ENCODE results near the gene CFAP97D2. TPM values are rescaled to one million over a fixed set of nuclear protein-coding genes. Genes with fewer than 3 reads are reported as not detected.

The CFAP97D2 gene
- total RNA-seq, 1 donor from 2014 or later: not detected

- intact Hi-C loops (cut with DNase I): no loop called here
- TF ChIP-seq POLR2A (IDR thresholded peaks at IDR 0.05) (peak in 1 of 2 donors; percentile 32), POLR2AphosphoS5 (IDR thresholded peaks at IDR 0.05; ENCODE audit: insufficient read depth in 1 of 2, low read depth in 1 of 2) (peak in 1 of 2 donors; percentile 63)
- TF ChIP-seq, protein P1, sequence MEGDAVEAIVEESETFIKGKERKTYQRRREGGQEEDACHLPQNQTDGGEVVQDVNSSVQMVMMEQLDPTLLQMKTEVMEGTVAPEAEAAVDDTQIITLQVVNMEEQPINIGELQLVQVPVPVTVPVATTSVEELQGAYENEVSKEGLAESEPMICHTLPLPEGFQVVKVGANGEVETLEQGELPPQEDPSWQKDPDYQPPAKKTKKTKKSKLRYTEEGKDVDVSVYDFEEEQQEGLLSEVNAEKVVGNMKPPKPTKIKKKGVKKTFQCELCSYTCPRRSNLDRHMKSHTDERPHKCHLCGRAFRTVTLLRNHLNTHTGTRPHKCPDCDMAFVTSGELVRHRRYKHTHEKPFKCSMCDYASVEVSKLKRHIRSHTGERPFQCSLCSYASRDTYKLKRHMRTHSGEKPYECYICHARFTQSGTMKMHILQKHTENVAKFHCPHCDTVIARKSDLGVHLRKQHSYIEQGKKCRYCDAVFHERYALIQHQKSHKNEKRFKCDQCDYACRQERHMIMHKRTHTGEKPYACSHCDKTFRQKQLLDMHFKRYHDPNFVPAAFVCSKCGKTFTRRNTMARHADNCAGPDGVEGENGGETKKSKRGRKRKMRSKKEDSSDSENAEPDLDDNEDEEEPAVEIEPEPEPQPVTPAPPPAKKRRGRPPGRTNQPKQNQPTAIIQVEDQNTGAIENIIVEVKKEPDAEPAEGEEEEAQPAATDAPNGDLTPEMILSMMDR (IDR thresholded peaks at IDR 0.05): no peak
- H3K27me3 ChIP-seq: no peaks in the 10 kb centered on the region
- H3K9me3 ChIP-seq: no peaks in the 10 kb centered on the region
- peak within 1 kb of the TSS; percentile 70 to 89 for H3K4me3 ChIP-seq
- DNase-seq (ENCODE audit: extremely low spot score in 2 of 2): peak in 1 of 2 donors; percentile 93
- peak within 1 kb of the TSS; percentile 81 for H3K27ac ChIP-seq
- H3K4me1 ChIP-seq: peaks cover 16% of the 10 kb centered on the region
- H3K36me3 ChIP-seq: peaks cover 0 to 28% of the 10 kb centered on the region in 2 donors
These were observed 55.8 kb downstream of the CFAP97D2 start, which contains the start of gene CDC16 for GRCh38 chr13:114234645-114235421. TSS of gene CDC16 (plus strand) at chr13:114234897. CDS start at chr13:114235085, 188 bp downstream.

- Histone ChIP-seq H3K27me3 (no peaks in the 10 kb centered on the region), H3K4me1 (peaks cover 16% of the 10 kb centered on the region), H3K9me3 (no peaks in the 10 kb centered on the region), H3K27ac (peak overlapping the region; percentile 81), H3K4me3 (peak overlapping the region; percentile 70 to 89), H3K36me3 (peaks cover 0 to 37% of the 10 kb centered on the region in 2 donors)
- TF ChIP-seq POLR2AphosphoS5 (IDR thresholded peaks at IDR 0.05; ENCODE audit: insufficient read depth in 1 of 2, low read depth in 1 of 2): no peak
- TF ChIP-seq, protein P1 (IDR thresholded peaks at IDR 0.05): no peak
- TF ChIP-seq POLR2A (IDR thresholded peaks at IDR 0.05): no peak
- DNase-seq (ENCODE audit: extremely low spot score in 2 of 2): no peak
- intact Hi-C loops (cut with DNase I): no loop called here
These were observed 56.6 kb downstream of the CFAP97D2 start for GRCh38 chr13:114235697-114236096.

DNA sequence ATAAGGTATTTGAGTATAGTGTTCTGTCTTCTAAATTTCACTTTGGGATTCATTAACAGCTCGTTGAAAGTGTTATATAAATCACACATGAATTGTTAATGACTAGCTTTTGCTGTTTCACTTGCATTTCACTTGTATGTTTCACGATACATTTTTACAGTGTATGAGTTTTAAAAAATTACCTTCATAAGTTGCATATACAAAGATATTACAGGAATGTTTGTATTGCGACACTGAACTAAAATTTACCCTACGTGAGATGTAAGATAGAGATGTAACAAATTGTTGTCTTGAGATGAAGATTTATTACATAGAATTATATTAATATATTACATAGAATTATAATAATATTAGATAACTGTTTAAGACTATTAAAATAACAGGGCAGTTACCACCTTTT, 57.2 kb downstream of the CFAP97D2 start:
- TF ChIP-seq POLR2A (IDR thresholded peaks at IDR 0.05): no peak
- TF ChIP-seq POLR2AphosphoS5 (IDR thresholded peaks at IDR 0.05; ENCODE audit: insufficient read depth in 1 of 2, low read depth in 1 of 2): no peak
- TF ChIP-seq, protein P1 (IDR thresholded peaks at IDR 0.05): no peak
- peaks cover 0 to 42% of the 10 kb centered on the region in 2 donors for H3K36me3 ChIP-seq
- H3K27ac ChIP-seq: peak overlapping the region; percentile 81
- no peak for DNase-seq (ENCODE audit: extremely low spot score in 2 of 2)
- H3K9me3 ChIP-seq: no peaks in the 10 kb centered on the region
- no peaks in the 10 kb centered on the region for H3K27me3 ChIP-seq
- intact Hi-C loops (cut with DNase I): no loop called here
- peaks cover 16% of the 10 kb centered on the region for H3K4me1 ChIP-seq
- H3K4me3 ChIP-seq: peak overlapping the region; percentile 70 to 89

DNA sequence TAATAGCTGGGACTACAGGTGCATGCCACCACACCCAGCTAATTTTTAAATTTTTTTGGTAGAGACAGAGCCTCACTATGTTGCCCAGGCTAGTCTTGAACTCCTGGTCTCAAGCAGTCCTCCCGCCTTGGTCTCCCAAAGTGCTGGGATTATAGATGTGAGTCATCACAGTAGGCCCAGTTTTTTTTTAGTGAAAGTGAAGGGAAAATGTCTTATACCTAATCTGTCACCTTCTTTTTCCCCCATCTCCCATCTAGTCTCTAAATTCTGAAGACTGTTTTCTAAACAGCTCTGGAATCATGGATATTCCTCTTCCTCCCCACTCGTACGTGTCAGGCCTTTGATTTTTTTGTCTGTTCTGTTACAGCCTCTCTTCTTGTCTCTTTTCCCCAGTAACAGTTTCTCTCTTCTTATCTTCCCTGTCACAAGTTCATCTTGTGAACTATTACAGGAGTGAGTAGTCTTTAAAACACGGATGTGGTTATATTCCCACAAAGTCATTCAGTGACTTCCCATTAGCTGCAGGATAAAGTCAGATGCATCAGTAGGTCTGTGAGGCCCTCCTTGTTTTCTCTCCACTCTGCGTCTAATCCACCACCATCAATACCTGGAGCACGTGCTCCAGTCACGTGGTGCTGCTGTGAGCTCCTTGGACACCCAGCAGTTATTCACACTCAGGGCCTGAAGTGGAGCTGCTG, 58.5 kb downstream of the CFAP97D2 start:
- Histone ChIP-seq H3K4me3 (no peak overlapping the region), H3K9me3 (no peaks in the 10 kb centered on the region), H3K36me3 (peaks cover 0 to 55% of the 10 kb centered on the region in 2 donors), H3K27me3 (no peaks in the 10 kb centered on the region), H3K27ac (no peak overlapping the region), H3K4me1 (peaks cover 16% of the 10 kb centered on the region)
- DNase-seq (ENCODE audit: extremely low spot score in 2 of 2): no peak
- intact Hi-C loops (cut with DNase I): no loop called here
- no peak for TF ChIP-seq POLR2AphosphoS5 (IDR thresholded peaks at IDR 0.05; ENCODE audit: insufficient read depth in 1 of 2, low read depth in 1 of 2)
- TF ChIP-seq POLR2A (IDR thresholded peaks at IDR 0.05): no peak
- TF ChIP-seq, protein P1 (IDR thresholded peaks at IDR 0.05): no peak

Data from vagina (tissue), 2 donors.